Measurements from ENCODE around the gene BCAP29. TPM values are rescaled to one million over a fixed set of nuclear protein-coding genes. Genes with fewer than 3 reads are reported as not detected.

Gene BCAP29
- total and polyA plus RNA-seq, 2 donors (not counting 3 experiments of a cell fraction or from before 2014, with no cell fraction given): 122 to 162 TPM

DNA sequence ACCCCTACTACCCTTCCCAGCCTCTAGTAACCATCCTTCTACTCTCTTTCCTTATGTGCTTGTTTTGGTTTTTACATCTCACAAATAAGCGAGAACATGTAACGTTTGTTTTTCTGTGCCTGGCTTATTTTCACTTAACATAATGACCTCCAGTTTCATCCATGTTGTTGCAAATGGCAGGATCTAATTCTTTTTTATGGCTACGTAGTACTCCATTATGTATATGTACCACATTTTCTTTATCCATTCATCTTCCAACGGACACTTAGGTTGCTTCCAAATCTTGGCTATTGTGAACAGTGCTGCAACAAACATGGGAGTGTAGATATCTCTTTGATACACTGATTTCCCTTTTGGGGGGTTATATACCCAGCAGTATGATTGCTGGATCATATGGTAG lies 47.0 kb downstream of the BCAP29 start:
- Histone ChIP-seq H3K4me1 (ENCODE audit: control insufficient read depth, extremely low read depth, insufficient read depth, low read length) (peaks cover 9% of the 10 kb centered on the region), H3K27ac (ENCODE audit: insufficient read depth, low read depth, low read length) (no peak overlapping the region), H3K79me2 (ENCODE audit: control insufficient read depth, insufficient read depth, low read length) (no peaks in the 10 kb centered on the region), H3K9me1 (replicated peaks; ENCODE audit: control insufficient read depth, extremely low read depth, insufficient read depth, low read length) (no peaks in the 10 kb centered on the region), H4K20me1 (replicated peaks; ENCODE audit: control insufficient read depth, extremely low read depth, insufficient read depth, low read length) (no peaks in the 10 kb centered on the region), H3K36me3 (ENCODE audit: control insufficient read depth in 2 of 2, extremely low read depth in 1 of 2, insufficient read depth in 2 of 2, low read length in 2 of 2) (peaks cover 0 to 4% of the 10 kb centered on the region in 2 experiments), H3K27me3 (ENCODE audit: control insufficient read depth in 2 of 2, insufficient read depth in 2 of 2, low read length in 2 of 2) (no peaks in the 10 kb centered on the region), H3K9ac (replicated peaks; ENCODE audit: extremely low read depth, insufficient read depth, low read length) (no peak overlapping the region), H3K4me3 (replicated peaks in 1 of 3; ENCODE audit: insufficient read depth in 1 of 3, low read depth in 1 of 3, low read length in 3 of 3) (no peak overlapping the region), H2AFZ (ENCODE audit: low read depth, low read length) (no peak overlapping the region), H3K9me3 (replicated peaks; ENCODE audit: control insufficient read depth, insufficient read depth, low read length) (no peaks in the 10 kb centered on the region), H3K4me2 (ENCODE audit: insufficient read depth, low read length) (no peak overlapping the region)
- no peak for DNase-seq (ENCODE audit: low read depth, low spot score)
- dilution Hi-C loops (cut with MboI; ENCODE audit: extremely low pct_ligation_motif_present, low sequenced_read_pairs): no loop called here
- ChIA-PET CTCF (no interaction called here), POLR2A (no interaction called here)
- TF ChIP-seq FOS (IDR thresholded peaks at IDR 0.05; ENCODE audit: borderline replicate concordance, insufficient read depth, low read length) (no peak), POLR2AphosphoS5 (IDR thresholded peaks at IDR 0.05; ENCODE audit: insufficient read depth, low read depth, low read length) (no peak), CTCF (IDR thresholded peaks at IDR 0.05; ENCODE audit: extremely low read depth in 1 of 2, insufficient read depth in 1 of 2, low read depth in 1 of 2, low read length in 2 of 2) (no peak), POLR2A (IDR thresholded peaks at IDR 0.05; ENCODE audit: low read depth, low read length) (no peak), EZH2 (IDR thresholded peaks at IDR 0.05; ENCODE audit: borderline replicate concordance, low read depth, low read length, severe bottlenecking) (no peak), JUN (IDR thresholded peaks at IDR 0.05; ENCODE audit: borderline replicate concordance, insufficient read depth, insufficient read length, low read depth) (no peak), MYC (IDR thresholded peaks at IDR 0.05; ENCODE audit: low read depth, low read length) (no peak), MAX (IDR thresholded peaks at IDR 0.05; ENCODE audit: insufficient read depth, insufficient read length) (no peak), GATA2 (IDR thresholded peaks at IDR 0.05; ENCODE audit: insufficient read depth, insufficient read length, low read depth, low read length) (no peak)
- intact Hi-C loops (cut with micrococcal nuclease): no loop called here
- no peak for FAIRE-seq
- no TSS peak for BruUV-seq (replicated peaks)

All from endothelial cell of umbilical vein (primary cell).